MM.1S (cell line): ENCODE data around the gene LRRTM4.
"Not testable (repeated sequence)": the region's sequence is repeated elsewhere in the genome, so short reads cannot be mapped to it uniquely, and the experiment has no call there.

Source experiments
- EZH2 ChIP-seq: fragments of 300-600 bp; sonication (generic); optimal IDR thresholded peaks from 2 replicates; pipeline ENCODE3; 2017; ENCODE audit warnings: low read depth, mild to moderate bottlenecking, antibody characterized with exemption, low read length, mixed read lengths
- TF ChIP-seq, protein P1 (sequence below): fragments of 300-600 bp; sonication (generic); IDR thresholded peaks from 2 replicates; pipeline ENCODE4 v1.5.1; 2016; ENCODE audit warnings: antibody characterized with exemption, low read length, mixed read lengths

DNA sequence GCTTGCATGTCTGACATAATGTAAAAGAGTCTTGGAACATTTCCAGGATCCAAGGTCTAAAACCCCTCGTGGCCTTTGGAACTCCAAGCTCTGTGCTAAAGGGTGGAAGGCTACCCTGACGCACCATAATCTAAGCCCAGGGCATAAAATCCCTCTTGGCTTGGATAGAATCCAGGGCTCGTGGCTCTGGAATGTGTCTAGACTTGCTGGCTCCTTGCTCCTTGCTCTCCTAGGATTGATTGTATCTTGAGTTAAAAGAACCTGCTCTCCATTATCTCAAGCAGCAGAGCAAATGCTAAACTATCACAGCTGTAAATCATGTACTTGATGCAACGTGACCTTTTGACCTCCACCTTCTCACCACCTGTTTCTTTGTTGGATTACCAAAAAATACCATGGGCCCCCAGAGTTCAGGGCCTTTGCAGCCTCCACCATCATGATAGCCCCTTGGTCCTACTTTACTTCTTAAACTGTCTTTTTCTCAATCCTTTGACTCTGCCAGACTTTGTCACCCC, 346.9 kb downstream of the LRRTM4 start:
- not testable (repeated sequence) for TF ChIP-seq EZH2
- TF ChIP-seq, protein P1, sequence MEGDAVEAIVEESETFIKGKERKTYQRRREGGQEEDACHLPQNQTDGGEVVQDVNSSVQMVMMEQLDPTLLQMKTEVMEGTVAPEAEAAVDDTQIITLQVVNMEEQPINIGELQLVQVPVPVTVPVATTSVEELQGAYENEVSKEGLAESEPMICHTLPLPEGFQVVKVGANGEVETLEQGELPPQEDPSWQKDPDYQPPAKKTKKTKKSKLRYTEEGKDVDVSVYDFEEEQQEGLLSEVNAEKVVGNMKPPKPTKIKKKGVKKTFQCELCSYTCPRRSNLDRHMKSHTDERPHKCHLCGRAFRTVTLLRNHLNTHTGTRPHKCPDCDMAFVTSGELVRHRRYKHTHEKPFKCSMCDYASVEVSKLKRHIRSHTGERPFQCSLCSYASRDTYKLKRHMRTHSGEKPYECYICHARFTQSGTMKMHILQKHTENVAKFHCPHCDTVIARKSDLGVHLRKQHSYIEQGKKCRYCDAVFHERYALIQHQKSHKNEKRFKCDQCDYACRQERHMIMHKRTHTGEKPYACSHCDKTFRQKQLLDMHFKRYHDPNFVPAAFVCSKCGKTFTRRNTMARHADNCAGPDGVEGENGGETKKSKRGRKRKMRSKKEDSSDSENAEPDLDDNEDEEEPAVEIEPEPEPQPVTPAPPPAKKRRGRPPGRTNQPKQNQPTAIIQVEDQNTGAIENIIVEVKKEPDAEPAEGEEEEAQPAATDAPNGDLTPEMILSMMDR, result not testable (repeated sequence)
